Fibroblast of mammary gland (primary cell): ENCODE measurements around the gene SLC1A3.
"Not testable (repeated sequence)": the region's sequence is repeated elsewhere in the genome, so short reads cannot be mapped to it uniquely, and the experiment has no call there.

Experiments
- DNase-seq: peaks from one replicate; pipeline ENCODE4 v3.0.0-alpha.2; 2010; ENCODE audit warnings: low read depth
- H3K4me3 ChIP-seq: 2 replicates; pipeline ENCODE4 v1.5.1; 2011; ENCODE audit warnings: low read depth, mild to moderate bottlenecking, low read length, moderate library complexity; ENCODE audit not compliant: control insufficient read depth
- TF ChIP-seq, protein P1 (sequence below): conservative IDR thresholded peaks from 2 replicates; pipeline ENCODE4 v1.5.1; 2011; ENCODE audit warnings: low read depth, low read length, inconsistent platforms; ENCODE audit not compliant: control insufficient read depth, insufficient read depth

The SLC1A3 gene

DNA sequence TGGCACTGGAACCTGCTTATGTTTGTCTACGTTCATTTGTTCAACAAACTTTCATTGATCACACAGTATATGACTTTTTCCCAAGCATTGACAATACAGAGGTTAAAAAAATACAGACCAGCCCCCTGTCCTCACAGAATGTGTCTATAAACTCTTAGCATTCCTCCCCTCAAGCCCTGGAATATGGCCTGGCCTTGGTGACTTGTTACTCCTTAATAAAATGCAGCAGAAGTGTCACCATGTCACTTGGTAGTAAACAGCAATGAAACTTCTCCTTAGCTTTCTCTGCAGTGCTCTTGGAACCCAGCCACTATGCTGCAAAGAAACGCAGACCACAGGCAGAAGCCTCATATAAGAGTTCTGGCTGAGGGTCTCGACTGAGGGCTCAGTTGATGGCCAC, 19.1 kb upstream of the SLC1A3 start:
- TF ChIP-seq, protein P1, sequence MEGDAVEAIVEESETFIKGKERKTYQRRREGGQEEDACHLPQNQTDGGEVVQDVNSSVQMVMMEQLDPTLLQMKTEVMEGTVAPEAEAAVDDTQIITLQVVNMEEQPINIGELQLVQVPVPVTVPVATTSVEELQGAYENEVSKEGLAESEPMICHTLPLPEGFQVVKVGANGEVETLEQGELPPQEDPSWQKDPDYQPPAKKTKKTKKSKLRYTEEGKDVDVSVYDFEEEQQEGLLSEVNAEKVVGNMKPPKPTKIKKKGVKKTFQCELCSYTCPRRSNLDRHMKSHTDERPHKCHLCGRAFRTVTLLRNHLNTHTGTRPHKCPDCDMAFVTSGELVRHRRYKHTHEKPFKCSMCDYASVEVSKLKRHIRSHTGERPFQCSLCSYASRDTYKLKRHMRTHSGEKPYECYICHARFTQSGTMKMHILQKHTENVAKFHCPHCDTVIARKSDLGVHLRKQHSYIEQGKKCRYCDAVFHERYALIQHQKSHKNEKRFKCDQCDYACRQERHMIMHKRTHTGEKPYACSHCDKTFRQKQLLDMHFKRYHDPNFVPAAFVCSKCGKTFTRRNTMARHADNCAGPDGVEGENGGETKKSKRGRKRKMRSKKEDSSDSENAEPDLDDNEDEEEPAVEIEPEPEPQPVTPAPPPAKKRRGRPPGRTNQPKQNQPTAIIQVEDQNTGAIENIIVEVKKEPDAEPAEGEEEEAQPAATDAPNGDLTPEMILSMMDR: no peak
- DNase-seq: no peak
- H3K4me3 ChIP-seq: no peak overlapping the region

DNA sequence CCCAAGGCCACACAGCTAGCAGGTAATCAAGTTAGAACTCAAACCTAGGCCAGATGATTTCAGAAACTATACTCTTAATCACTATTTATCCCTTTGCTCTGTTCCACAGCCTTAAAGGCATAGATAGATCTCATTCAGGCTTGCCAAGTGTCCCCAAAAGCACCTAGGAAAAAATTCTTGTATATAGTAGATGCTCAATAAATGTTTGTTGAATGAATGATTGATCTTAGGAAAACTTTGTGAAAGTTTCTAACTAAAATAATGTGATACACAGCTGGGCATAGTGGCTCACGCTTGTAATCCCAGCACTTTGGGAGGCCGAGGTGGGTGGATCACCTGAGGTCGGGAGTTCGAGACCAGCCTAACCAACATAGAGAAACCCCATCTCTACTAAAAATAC, 16.7 kb upstream of the SLC1A3 start:
- DNase-seq: not testable (repeated sequence)

DNA sequence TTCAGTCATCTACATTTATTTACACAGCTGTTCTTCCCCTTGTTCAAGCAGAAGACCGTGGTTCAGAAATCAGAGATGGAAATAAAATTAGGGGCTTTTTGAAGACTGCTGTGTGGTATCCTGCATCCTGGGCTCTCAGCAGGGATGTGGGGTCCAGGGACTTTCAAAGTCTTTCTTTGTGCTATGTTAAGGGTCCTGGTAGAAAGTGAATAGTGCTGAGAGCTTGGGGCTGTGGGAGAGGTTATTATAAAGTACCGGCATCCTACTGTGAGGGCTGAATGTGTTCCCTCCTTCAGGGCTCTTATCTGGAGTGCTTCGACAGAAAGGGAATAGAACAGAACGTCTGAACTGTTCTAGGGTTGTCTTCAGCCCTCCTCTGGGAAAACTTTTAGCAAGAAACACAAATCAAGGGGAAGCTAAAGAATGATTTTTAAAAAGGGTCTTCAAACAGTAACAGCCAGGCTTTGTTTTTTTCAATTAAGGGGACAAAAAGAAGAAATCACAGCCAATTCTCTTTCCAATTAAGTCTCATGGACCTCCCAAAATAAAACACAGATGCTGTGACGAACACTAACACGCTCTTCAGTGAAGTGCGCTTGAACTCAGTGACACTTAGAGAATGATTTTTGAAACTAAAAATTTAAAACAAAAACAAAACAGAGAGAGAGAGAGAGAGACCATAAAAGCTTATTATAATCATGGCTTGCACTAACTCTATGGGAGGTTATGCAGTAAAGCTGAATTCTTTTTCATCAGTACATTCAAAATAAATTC, 15.7 kb upstream of the SLC1A3 start:
- TF ChIP-seq, protein P1: no peak
- DNase-seq: no peak
- H3K4me3 ChIP-seq: no peak overlapping the region

More for the DNA sequence above, 16.7 kb upstream of the SLC1A3 start:
- H3K4me3 ChIP-seq: not testable (repeated sequence)

DNA sequence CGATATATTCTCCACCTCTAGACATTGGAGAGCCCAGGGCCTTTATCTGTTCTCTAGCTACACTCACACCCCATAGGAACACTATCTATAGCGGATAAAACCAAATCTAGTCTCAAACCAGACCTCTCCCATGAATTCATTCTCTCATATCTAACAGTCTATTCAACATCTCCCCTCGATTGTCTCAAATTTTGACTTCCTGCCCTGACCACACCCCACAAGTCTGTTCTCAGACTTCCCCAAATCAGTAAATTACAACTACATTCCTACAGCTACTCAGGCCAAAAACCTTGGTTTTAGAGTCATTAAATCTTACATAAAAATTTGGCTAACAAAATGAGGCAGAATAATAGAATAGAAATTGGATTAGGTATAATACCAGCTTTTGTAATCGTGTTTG, 12.5 kb upstream of the SLC1A3 start:
- no peak overlapping the region for H3K4me3 ChIP-seq
- TF ChIP-seq, protein P1: no peak
- DNase-seq: no peak

DNA sequence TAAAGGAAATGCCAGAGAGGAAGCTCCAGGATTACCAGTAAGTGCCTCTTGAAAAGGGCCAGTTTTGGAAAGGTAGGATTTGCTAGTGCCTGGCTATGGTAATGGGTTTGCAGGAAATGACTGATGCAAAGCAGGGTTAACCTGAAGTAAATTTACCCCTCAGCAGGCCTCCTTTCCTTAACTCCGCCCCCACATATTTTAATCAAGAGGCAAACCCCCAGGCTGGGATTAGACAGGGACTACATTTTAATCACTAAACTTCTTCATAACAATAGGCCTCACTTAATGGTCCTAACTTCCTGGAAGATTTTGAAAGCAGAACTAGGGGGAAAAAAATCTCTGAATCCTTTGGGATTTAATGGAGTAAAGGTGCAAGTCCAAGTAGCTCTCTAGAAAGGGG, 10.2 kb upstream of the SLC1A3 start:
- H3K4me3 ChIP-seq: no peak overlapping the region
- TF ChIP-seq, protein P1: no peak
- no peak for DNase-seq

DNA sequence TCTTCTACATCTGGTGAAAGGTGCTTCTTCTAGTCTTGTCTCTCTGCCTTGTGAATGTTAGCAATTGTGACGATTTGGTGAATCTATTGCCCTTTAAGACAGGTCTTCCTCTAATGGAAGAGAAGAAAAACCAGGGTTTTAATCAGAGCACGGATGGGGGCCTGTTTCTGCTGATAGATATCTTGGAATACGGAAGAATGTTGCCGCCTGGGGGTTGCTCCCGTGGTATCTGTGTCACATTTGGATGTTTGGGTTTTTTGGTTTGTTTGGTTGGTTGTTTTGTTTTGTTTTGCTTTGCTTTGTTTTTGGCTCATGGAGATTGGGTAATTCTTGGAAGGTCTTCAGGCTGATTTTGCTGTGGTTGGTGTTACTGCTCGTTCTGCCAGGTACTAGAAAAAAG, 9.7 kb upstream of the SLC1A3 start:
- H3K4me3 ChIP-seq: no peak overlapping the region
- TF ChIP-seq, protein P1: no peak
- no peak for DNase-seq

DNA sequence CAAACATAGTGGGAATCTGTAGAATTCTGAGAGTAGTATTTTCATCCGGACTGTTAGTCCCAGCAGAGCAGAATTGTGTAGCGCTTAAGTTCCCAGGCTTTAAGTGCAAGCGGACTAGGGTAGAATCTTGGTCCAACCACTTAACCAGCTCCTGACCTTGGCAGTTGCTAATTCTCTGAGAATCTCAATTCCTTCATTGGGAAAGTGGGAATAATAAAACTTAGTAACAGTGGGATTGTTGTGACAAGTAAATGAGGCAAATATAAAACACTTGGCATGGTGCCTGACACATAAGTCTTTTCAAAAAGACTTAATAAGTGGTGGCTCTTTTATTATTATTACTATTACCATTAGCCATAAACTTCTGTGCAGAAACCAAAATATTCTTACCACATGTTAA, 8.4 kb upstream of the SLC1A3 start:
- TF ChIP-seq, protein P1: no peak
- H3K4me3 ChIP-seq: no peak overlapping the region
- no peak for DNase-seq
